Endothelial cell of umbilical vein (primary cell): ENCODE results near the gene ZNF70. TPM values are rescaled to one million over a fixed set of nuclear protein-coding genes. Genes with fewer than 3 reads are reported as not detected.

Experiments used
- BruUV-seq: library from RNA; stranded (reverse); fragments of 400-500 nt; replicated peaks from 2 replicates; lab custom pipeline; 2021; lab: Mats Ljungman, UMichigan
- CTCF ChIA-PET: fragments of 300-600, 350-600 bp; sonication (Branson Sonifier 250); formaldehyde crosslinking; loops from one replicate; lab custom pipeline; 2021; ENCODE audit warnings: antibody characterized with exemption, inconsistent platforms; lab: Charles Lee
- POLR2A ChIA-PET: fragments of 300-600, 350-600 bp; sonication (Branson Sonifier 250); formaldehyde crosslinking; loops from one replicate; lab custom pipeline; 2021; ENCODE audit warnings: antibody characterized with exemption, inconsistent platforms; lab: Charles Lee
- DNase-seq: peaks from one replicate; pipeline ENCODE4 v3.0.0-alpha.2; 2011; ENCODE audit warnings: low read depth, low spot score
- FAIRE-seq: peaks from 2 replicates; lab custom pipeline; 2011; peaks lifted over from hg19 to GRCh38; lab: Jason Lieb, UNC
- H2AFZ ChIP-seq: 2 replicates; pipeline ENCODE4 v1.6.0; 2012; ENCODE audit warnings: low read depth, low read length, control low read depth, inconsistent platforms
- H3K27ac ChIP-seq: 2 replicates; pipeline ENCODE4 v1.5.1; 2011; ENCODE audit warnings: low read depth, mild to moderate bottlenecking, control low read depth, low read length, moderate library complexity; ENCODE audit not compliant: insufficient read depth
- H3K27me3 ChIP-seq, 2 experiments: 2 replicates each; pipeline versions ENCODE4 v1.6.0 to v1.6.1; 2011; ENCODE audit warnings: low read length in 2 of 2, mixed read lengths in 1 of 2; ENCODE audit not compliant: control insufficient read depth in 2 of 2, insufficient read depth in 2 of 2
- H3K36me3 ChIP-seq, 2 experiments: 2 replicates in 1 of 2; 3 replicates in 1 of 2; pipeline ENCODE4 v1.5.1; 2011; ENCODE audit warnings: low read length in 2 of 2, mild to moderate bottlenecking in 1 of 2, moderate library complexity in 1 of 2; ENCODE audit not compliant: control insufficient read depth in 2 of 2, insufficient read depth in 2 of 2; ENCODE audit errors: extremely low read depth in 1 of 2
- H3K4me1 ChIP-seq: 3 replicates; pipeline ENCODE4 v1.5.1; 2011; ENCODE audit warnings: mild to moderate bottlenecking, low read length; ENCODE audit not compliant: control insufficient read depth, insufficient read depth; ENCODE audit errors: extremely low read depth
- H3K4me2 ChIP-seq: 2 replicates; pipeline ENCODE4 v1.6.1; 2011; ENCODE audit warnings: low read length, control low read depth, mixed read lengths; ENCODE audit not compliant: insufficient read depth
- H3K4me3 ChIP-seq, 3 experiments: fragments of 200-600 bp in 1 of 3; sonication (generic), shearing (Covaris generic) in 1 of 3; replicated peaks in 1 of 3; 2 replicates each; pipeline ENCODE4 v1.5.1; 2011 to 2016; ENCODE audit warnings: control low read depth in 3 of 3, low read length in 3 of 3, mild to moderate bottlenecking in 2 of 3, inconsistent platforms in 1 of 3, low read depth in 1 of 3, moderate library complexity in 1 of 3; ENCODE audit not compliant: insufficient read depth in 1 of 3
- H3K79me2 ChIP-seq: 2 replicates; pipeline ENCODE4 v1.6.0; 2012; ENCODE audit warnings: low read length, inconsistent platforms; ENCODE audit not compliant: control insufficient read depth, insufficient read depth
- H3K9ac ChIP-seq: replicated peaks from 2 replicates; pipeline ENCODE3; 2011; ENCODE audit warnings: low read length, control low read depth; ENCODE audit not compliant: insufficient read depth; ENCODE audit errors: extremely low read depth
- H3K9me1 ChIP-seq: replicated peaks from 3 replicates; pipeline ENCODE4 v1.6.0; 2011; ENCODE audit warnings: mild to moderate bottlenecking, low read length; ENCODE audit not compliant: control insufficient read depth, insufficient read depth; ENCODE audit errors: extremely low read depth
- H3K9me3 ChIP-seq: replicated peaks from 2 replicates; pipeline ENCODE4 v1.5.1; 2012; ENCODE audit warnings: low read length, inconsistent platforms; ENCODE audit not compliant: control insufficient read depth, insufficient read depth
- H4K20me1 ChIP-seq: replicated peaks from 2 replicates; pipeline ENCODE3; 2011; ENCODE audit warnings: mild to moderate bottlenecking, low read length; ENCODE audit not compliant: control insufficient read depth, insufficient read depth; ENCODE audit errors: extremely low read depth
- CTCF ChIP-seq, 2 donors: IDR thresholded peaks; 1 replicate in 1 of 2; 2 replicates in 1 of 2; pipeline ENCODE4 v1.5.1; 2011; ENCODE audit warnings: low read length in 2 of 2, mild to moderate bottlenecking in 2 of 2, moderate library complexity in 2 of 2, control low read depth in 1 of 2, inconsistent platforms in 1 of 2, low read depth in 1 of 2; ENCODE audit not compliant: insufficient read depth in 1 of 2; ENCODE audit errors: extremely low read depth in 1 of 2
- EZH2 ChIP-seq: IDR thresholded peaks from 2 replicates; pipeline ENCODE4 v1.6.1; 2012; ENCODE audit warnings: borderline replicate concordance, low read depth, mild to moderate bottlenecking, moderate library complexity, low read length, inconsistent platforms; ENCODE audit not compliant: severe bottlenecking
- FOS ChIP-seq: IDR thresholded peaks from 2 replicates; pipeline ENCODE4 v1.6.1; 2011; ENCODE audit warnings: mild to moderate bottlenecking, low read length, moderate library complexity, borderline replicate concordance; ENCODE audit not compliant: insufficient read depth
- GATA2 ChIP-seq: IDR thresholded peaks from 2 replicates; pipeline ENCODE4 v1.7.0; 2011; ENCODE audit warnings: low read depth, mild to moderate bottlenecking, moderate library complexity, mixed read lengths, low read length; ENCODE audit not compliant: insufficient read length, insufficient read depth
- JUN ChIP-seq: IDR thresholded peaks from 2 replicates; pipeline ENCODE4 v1.6.1; 2011; ENCODE audit warnings: borderline replicate concordance, low read depth; ENCODE audit not compliant: insufficient read length, insufficient read depth
- MAX ChIP-seq: IDR thresholded peaks from 2 replicates; pipeline ENCODE4 v1.6.1; 2011; ENCODE audit not compliant: insufficient read depth, insufficient read length
- MYC ChIP-seq: IDR thresholded peaks from one replicate; pipeline ENCODE4 v1.6.1; 2011; ENCODE audit warnings: mild to moderate bottlenecking, low read depth, low read length
- POLR2A ChIP-seq: IDR thresholded peaks from 2 replicates; pipeline ENCODE4 v1.6.1; 2012; ENCODE audit warnings: low read depth, mild to moderate bottlenecking, control low read depth, low read length
- POLR2AphosphoS5 ChIP-seq: IDR thresholded peaks from 2 replicates; pipeline ENCODE4 v1.6.1; 2012; ENCODE audit warnings: low read depth, mild to moderate bottlenecking, control low read depth, low read length, moderate library complexity; ENCODE audit not compliant: insufficient read depth
- dilution Hi-C: fragments of 300-500 bp; cut with MboI; formaldehyde crosslinking; loops from one replicate; pipeline ENCODE4 v1.15.0; 2019; ENCODE audit warnings: low sequenced_read_pairs; ENCODE audit not compliant: extremely low pct_ligation_motif_present
- intact Hi-C: fragments of 100-400 bp; cut with micrococcal nuclease; formaldehyde crosslinking; loops from one replicate; pipeline ENCODE4 v1.10.0; 2022
- polyA plus RNA-seq, 4 experiments: library from polyadenylated mRNA; depleted of rRNA in 3 of 4; stranded (reverse) in 3 of 4; unstranded in 1 of 4; fragments of >200 nt; gene quantifications; 2 replicates each; pipeline versions ENCODE4 v1.2.1 to v1.2.3, GENCODE V29; 2011 to 2012; ENCODE audit warnings: missing spikeins in 1 of 4
- total RNA-seq: library from RNA; stranded (reverse); gene quantifications from 2 replicates; pipeline ENCODE4 v1.2.3, GENCODE V29; 2021

ZNF70 gene
- total and polyA plus RNA-seq, 2 donors (not counting 3 experiments of a cell fraction or from before 2014, with no cell fraction given), result 1.9 to 6.2 TPM

- Histone ChIP-seq H3K9me3 (no peaks in the 10 kb centered on the region), H3K27ac (peak overlapping the region; percentile 55), H3K4me2 (peak overlapping the region; percentile 85), H4K20me1 (no peaks in the 10 kb centered on the region), H3K4me1 (no peaks in the 10 kb centered on the region), H3K9ac (peak overlapping the region; percentile 86), H3K9me1 (no peaks in the 10 kb centered on the region), H3K27me3 (no peaks in the 10 kb centered on the region), H3K36me3 (peaks cover 2 to 14% of the 10 kb centered on the region in 2 experiments), H3K79me2 (peaks cover 14% of the 10 kb centered on the region), H2AFZ (peak overlapping the region; percentile 100), H3K4me3 (peak overlapping the region; percentile 68 to 88 (median 74))
- intact Hi-C loops, result loop anchor here (1.0 to 5.0 kb wide), 2 partner anchors 34 to 130 kb away; partner anchors contain the start of gene ZNF70
- POLR2A ChIA-PET, result no interaction called here
- FAIRE-seq (peak; percentile 83), DNase-seq (peak; percentile 83)
- dilution Hi-C loops, result no loop called here
- CTCF ChIA-PET, result interaction anchor here (0.7 to 1.2 kb wide), 4 partner anchors 14 to 1154 kb away, joined by 3 to 5 read pairs (median 4); no protein-coding TSS in a partner anchor
- peak; percentile 81 for TF ChIP-seq POLR2AphosphoS5
- TF ChIP-seq EZH2, result no peak
- no peak for TF ChIP-seq CTCF (IDR thresholded peaks at IDR 0.05; ENCODE audit: extremely low read depth in 1 of 2, insufficient read depth in 1 of 2, low read depth in 1 of 2, low read length in 2 of 2)
- no peak for TF ChIP-seq JUN
- TF ChIP-seq POLR2A, result peak; percentile 90
- TF ChIP-seq FOS, result peak; percentile 19
- no peak for TF ChIP-seq GATA2
- peak; percentile 60 for TF ChIP-seq MAX
- TF ChIP-seq MYC, result peak; percentile 61
- no TSS peak for BruUV-seq
Observed at GRCh38 chr22:23716811-23717801, 33.8 kb downstream of the ZNF70 start.
